Neuron (in vitro differentiated cells): ENCODE measurements around the gene OSBPL3.

Experiments used
- H2AFZ ChIP-seq: one replicate; pipeline ENCODE4 v1.6.1; 2013; ENCODE audit warnings: low read depth, mild to moderate bottlenecking, inconsistent platforms, low read length, moderate library complexity
- H3K27me3 ChIP-seq: one replicate; pipeline ENCODE4 v1.6.1; 2013; ENCODE audit warnings: low read length; ENCODE audit not compliant: insufficient read depth
- H3K36me3 ChIP-seq: one replicate; pipeline ENCODE4 v1.6.1; 2013; ENCODE audit warnings: low read length; ENCODE audit not compliant: insufficient read depth
- H3K4me1 ChIP-seq: one replicate; pipeline ENCODE4 v1.6.1; 2013; ENCODE audit warnings: low read length; ENCODE audit not compliant: insufficient read depth
- H3K4me3 ChIP-seq: 2 replicates; pipeline ENCODE4 v1.5.1; 2013; ENCODE audit warnings: mild to moderate bottlenecking, low read length, moderate library complexity
- H3K9me3 ChIP-seq: one replicate; pipeline ENCODE4 v1.6.1; 2013; ENCODE audit warnings: low read length

OSBPL3 gene

GRCh38 chr7:24917510-24918239, 62.3 kb downstream of the OSBPL3 start:
- H2AFZ ChIP-seq: no peak overlapping the region
- no peaks in the 10 kb centered on the region for H3K36me3 ChIP-seq
- no peak overlapping the region for H3K4me3 ChIP-seq
- peaks cover 18% of the 10 kb centered on the region for H3K4me1 ChIP-seq
- no peaks in the 10 kb centered on the region for H3K9me3 ChIP-seq
- H3K27me3 ChIP-seq: no peaks in the 10 kb centered on the region

GRCh38 chr7:24916463-24917040, 63.4 kb downstream of the OSBPL3 start:
- Histone ChIP-seq H3K4me3 (no peak overlapping the region), H3K27me3 (no peaks in the 10 kb centered on the region), H2AFZ (no peak overlapping the region), H3K9me3 (no peaks in the 10 kb centered on the region), H3K4me1 (peaks cover 7% of the 10 kb centered on the region), H3K36me3 (no peaks in the 10 kb centered on the region)

- H3K36me3 ChIP-seq: no peaks in the 10 kb centered on the region
- no peaks in the 10 kb centered on the region for H3K4me1 ChIP-seq
- no peak overlapping the region for H2AFZ ChIP-seq
- no peaks in the 10 kb centered on the region for H3K27me3 ChIP-seq
- H3K4me3 ChIP-seq: no peak overlapping the region
- H3K9me3 ChIP-seq: no peaks in the 10 kb centered on the region
These were observed 65.5 kb downstream of the OSBPL3 start for GRCh38 chr7:24914465-24914859.

- H3K36me3 ChIP-seq: no peaks in the 10 kb centered on the region
- no peaks in the 10 kb centered on the region for H3K27me3 ChIP-seq
- H3K4me3 ChIP-seq: no peak overlapping the region
- no peak overlapping the region for H2AFZ ChIP-seq
- H3K9me3 ChIP-seq: no peaks in the 10 kb centered on the region
- H3K4me1 ChIP-seq: no peaks in the 10 kb centered on the region
These were observed 66.0 kb downstream of the OSBPL3 start for GRCh38 chr7:24913801-24914464.

- Histone ChIP-seq H3K36me3 (no peaks in the 10 kb centered on the region), H3K4me3 (no peak overlapping the region), H3K4me1 (no peaks in the 10 kb centered on the region)
These were observed 67.0 kb downstream of the OSBPL3 start for GRCh38 chr7:24912874-24913514.

GRCh38 chr7:24912424-24912823, 67.6 kb downstream of the OSBPL3 start:
- Histone ChIP-seq H3K27me3 (no peaks in the 10 kb centered on the region), H2AFZ (no peak overlapping the region), H3K4me1 (no peaks in the 10 kb centered on the region), H3K4me3 (no peak overlapping the region), H3K9me3 (no peaks in the 10 kb centered on the region), H3K36me3 (no peaks in the 10 kb centered on the region)

More at GRCh38 chr7:24912874-24913514, 67.0 kb downstream of the OSBPL3 start:
- Histone ChIP-seq H3K27me3 (no peaks in the 10 kb centered on the region), H2AFZ (no peak overlapping the region), H3K9me3 (no peaks in the 10 kb centered on the region)

GRCh38 chr7:24911213-24911603, 68.8 kb downstream of the OSBPL3 start:
- no peaks in the 10 kb centered on the region for H3K9me3 ChIP-seq
- H3K27me3 ChIP-seq: no peaks in the 10 kb centered on the region
- no peaks in the 10 kb centered on the region for H3K36me3 ChIP-seq
- no peaks in the 10 kb centered on the region for H3K4me1 ChIP-seq
- H3K4me3 ChIP-seq: no peak overlapping the region
- H2AFZ ChIP-seq: no peak overlapping the region

GRCh38 chr7:24910551-24911212, 69.3 kb downstream of the OSBPL3 start:
- Histone ChIP-seq H3K4me3 (no peak overlapping the region), H3K9me3 (no peaks in the 10 kb centered on the region), H3K36me3 (no peaks in the 10 kb centered on the region), H3K4me1 (no peaks in the 10 kb centered on the region), H2AFZ (no peak overlapping the region), H3K27me3 (no peaks in the 10 kb centered on the region)

GRCh38 chr7:24908727-24909126, 71.3 kb downstream of the OSBPL3 start:
- Histone ChIP-seq H3K4me3 (no peak overlapping the region), H3K36me3 (no peaks in the 10 kb centered on the region)

GRCh38 chr7:24908166-24908565, 71.8 kb downstream of the OSBPL3 start:
- no peaks in the 10 kb centered on the region for H3K27me3 ChIP-seq
- no peak overlapping the region for H3K4me3 ChIP-seq
- no peak overlapping the region for H2AFZ ChIP-seq
- H3K9me3 ChIP-seq: no peaks in the 10 kb centered on the region
- no peaks in the 10 kb centered on the region for H3K4me1 ChIP-seq
- no peaks in the 10 kb centered on the region for H3K36me3 ChIP-seq

More at GRCh38 chr7:24908727-24909126, 71.3 kb downstream of the OSBPL3 start:
- Histone ChIP-seq H3K4me1 (no peaks in the 10 kb centered on the region), H3K9me3 (no peaks in the 10 kb centered on the region), H2AFZ (no peak overlapping the region), H3K27me3 (no peaks in the 10 kb centered on the region)

GRCh38 chr7:24907311-24907886, 72.6 kb downstream of the OSBPL3 start:
- Histone ChIP-seq H2AFZ (no peak overlapping the region), H3K4me1 (no peaks in the 10 kb centered on the region), H3K9me3 (no peaks in the 10 kb centered on the region), H3K36me3 (no peaks in the 10 kb centered on the region), H3K27me3 (no peaks in the 10 kb centered on the region), H3K4me3 (no peak overlapping the region)

- Histone ChIP-seq H3K36me3 (no peaks in the 10 kb centered on the region), H3K4me1 (no peaks in the 10 kb centered on the region), H2AFZ (no peak overlapping the region), H3K27me3 (no peaks in the 10 kb centered on the region), H3K9me3 (no peaks in the 10 kb centered on the region), H3K4me3 (no peak overlapping the region)
These were observed 73.8 kb downstream of the OSBPL3 start for GRCh38 chr7:24905996-24906770.
